GM20000 (cell line): ENCODE results near the gene TTLL1.
"Not testable (repeated sequence)": the region's sequence is repeated elsewhere in the genome, so short reads cannot be mapped to it uniquely, and the experiment has no call there.

Source experiments
- DNase-seq: peaks from one replicate; pipeline ENCODE4 v3.0.0; 2012; ENCODE audit warnings: low spot score
- CTCF ChIP-seq: IDR thresholded peaks from 2 replicates; pipeline ENCODE4 v1.5.1; 2012; ENCODE audit warnings: mild to moderate bottlenecking, control low read depth; ENCODE audit errors: extremely low read depth, missing control alignments

Gene TTLL1

DNA sequence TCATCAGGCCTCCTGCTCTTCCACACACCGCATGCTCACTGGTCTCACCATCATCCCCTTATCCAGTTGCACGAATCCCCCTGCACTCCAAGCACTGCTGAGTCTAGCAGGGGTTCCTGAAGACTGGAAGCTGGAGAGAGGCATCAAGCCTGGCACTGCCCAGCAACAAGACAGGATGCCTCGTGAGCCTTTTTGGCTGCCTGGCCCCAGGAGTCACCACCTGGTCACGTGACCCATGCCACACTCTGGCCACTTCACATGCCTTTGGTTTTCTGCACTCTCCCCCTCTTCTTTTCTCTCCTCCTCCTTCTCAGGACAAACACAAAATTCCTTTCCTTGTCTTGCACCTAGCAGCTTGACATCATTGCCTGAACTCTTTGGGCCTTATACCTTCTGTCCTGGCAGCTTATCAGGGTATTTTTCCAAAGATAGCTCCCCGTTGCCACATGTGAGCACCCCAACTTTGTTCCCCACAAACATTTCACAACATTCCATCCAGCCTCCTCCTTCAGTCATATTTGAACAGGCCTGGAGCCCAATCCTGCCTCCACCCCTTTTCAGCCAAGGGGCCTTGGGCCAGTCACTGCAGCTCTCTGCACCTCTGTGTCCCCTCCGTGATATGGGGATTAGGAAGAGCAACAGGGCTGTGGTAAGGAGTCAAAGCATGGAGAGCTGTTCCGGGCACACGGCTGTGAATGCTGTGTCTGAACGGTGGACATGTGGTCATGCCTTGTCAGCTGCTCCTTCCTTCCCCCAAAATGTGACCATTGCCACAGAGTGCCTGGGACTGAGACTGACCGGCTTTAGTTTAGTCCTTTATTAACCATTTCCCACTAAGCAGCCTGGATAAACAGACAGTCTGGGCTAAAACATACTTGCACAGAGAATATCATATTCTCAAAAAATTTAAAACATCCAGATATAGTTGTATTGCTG is 71.4 kb downstream of the TTLL1 start:
- TF ChIP-seq CTCF = no peak
- DNase-seq = no peak

DNA sequence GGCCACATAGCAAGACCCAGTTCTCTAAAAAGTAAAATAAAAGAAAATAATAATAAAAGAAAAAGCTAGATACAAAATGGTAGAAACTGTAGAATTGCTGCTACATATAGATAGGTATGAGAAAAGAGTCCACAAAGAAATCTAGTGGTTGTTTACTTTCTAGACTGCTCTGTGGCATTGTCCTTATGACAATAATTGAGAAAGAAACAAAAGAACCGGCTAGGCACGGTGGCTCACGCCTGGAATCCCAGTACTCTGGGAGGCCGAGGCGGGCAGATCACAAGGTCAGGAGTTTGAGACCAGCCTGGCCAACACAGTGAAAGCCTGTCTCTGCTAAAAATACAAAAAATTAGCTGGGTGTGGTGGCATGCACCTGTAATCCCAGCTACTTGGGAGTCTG is 73.0 kb downstream of the TTLL1 start:
- DNase-seq = not testable (repeated sequence)

DNA sequence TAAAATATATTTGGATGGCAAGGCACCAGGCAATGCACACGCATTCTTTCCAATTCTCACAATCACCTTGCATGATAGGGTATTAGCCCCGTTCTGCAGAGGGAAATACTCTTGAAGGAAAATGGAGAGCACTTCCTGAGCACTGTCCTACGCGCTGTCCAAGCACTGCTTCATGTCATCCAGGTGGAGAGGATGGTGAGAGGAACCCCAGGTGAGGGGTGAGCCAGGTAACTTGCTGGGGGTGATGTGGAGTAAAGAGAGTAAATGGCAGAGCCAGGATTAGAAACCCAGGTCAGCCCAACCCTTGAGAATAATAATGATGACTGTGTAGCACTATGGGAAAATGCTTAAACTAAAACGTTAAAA is 73.5 kb downstream of the TTLL1 start:
- no peak for TF ChIP-seq CTCF
- DNase-seq = no peak

- DNase-seq = peak; percentile 100
- TF ChIP-seq CTCF = no peak
Measured at GRCh38 chr22:43014869-43015676, 74.1 kb downstream of the TTLL1 start, which contains the start of gene PACSIN2. Gene PACSIN2 (minus strand): TSS chr22:43015149. CDS start chr22:42912080, 103,069 bp downstream.

GRCh38 chr22:43014316-43014868 is 74.8 kb downstream of the TTLL1 start:
- peak; percentile 64 for DNase-seq
- no peak for TF ChIP-seq CTCF

- TF ChIP-seq CTCF = no peak
- peak; percentile 58 for DNase-seq
Measured at GRCh38 chr22:43013355-43014315, 75.6 kb downstream of the TTLL1 start.

- DNase-seq = no peak
- no peak for TF ChIP-seq CTCF
Measured at GRCh38 chr22:43012390-43012789, 76.8 kb downstream of the TTLL1 start.
